ENCODE data around the gene PCSK6. TPM values are rescaled to one million over a fixed set of nuclear protein-coding genes. Genes with fewer than 3 reads are reported as not detected.

Gene PCSK6
- total and polyA plus RNA-seq, 2 of the 8 experiments (the other 6 are each of a cell fraction or from before 2014, with no cell fraction given), result 1.9 to 4.0 TPM

GRCh38 chr15:101429191-101429590 lies 60.3 kb downstream of the PCSK6 start:
- no peak overlapping the region for H3K4me3 ChIP-seq (ENCODE audit: extremely low read depth in 1 of 4, insufficient read depth in 2 of 4, low read depth in 3 of 4, low read length in 4 of 4)
- no peak overlapping the region for H4K8ac ChIP-seq (ENCODE audit: extremely low read depth, insufficient read depth, low read length)
- no peak overlapping the region for H2AK5ac ChIP-seq (ENCODE audit: low read depth, low read length)
- no peak overlapping the region for H3K23ac ChIP-seq (ENCODE audit: insufficient read length)
- no peak overlapping the region; a peak in 1 of 7 replicates for H3K9ac ChIP-seq (replicated peaks in 1 of 4; ENCODE audit: extremely low read depth in 1 of 4, low read depth in 3 of 4, low read length in 3 of 4)
- no peak overlapping the region for H2AFZ ChIP-seq (ENCODE audit: low read length)
- H3K14ac ChIP-seq (ENCODE audit: insufficient read length), result no peak overlapping the region
- no peak overlapping the region for H2BK5ac ChIP-seq (ENCODE audit: low read depth, low read length)
- POLR2A ChIA-PET (ENCODE audit: partially characterized antibody), result interaction anchor here (1.6 kb wide), 1 partner anchor 61 kb away, joined by 3 read pairs; no protein-coding TSS in a partner anchor
- H2BK20ac ChIP-seq (ENCODE audit: low read length), result no peak overlapping the region
- DNase-seq (ENCODE audit: low read depth in 1 of 2, low spot score in 2 of 2) (no peak), FAIRE-seq (no peak)
- H2BK120ac ChIP-seq (replicated peaks; ENCODE audit: low read depth, low read length), result no peak overlapping the region
- CTCF ChIA-PET (ENCODE audit: partially characterized antibody), result interaction anchor here (0.7 to 2.1 kb wide), 5 partner anchors 8 to 212 kb away, joined by 3 to 9 read pairs (median 3); no protein-coding TSS in a partner anchor
- H4K91ac ChIP-seq (replicated peaks; ENCODE audit: insufficient read length, low read length), result no peak overlapping the region
- H3K4me2 ChIP-seq (ENCODE audit: insufficient read depth in 1 of 2, low read depth in 2 of 2, low read length in 2 of 2), result no peak overlapping the region
- no peaks in the 10 kb centered on the region for H3K79me2 ChIP-seq (ENCODE audit: control insufficient read depth in 1 of 2, insufficient read depth in 2 of 2, low read length in 2 of 2)
- H4K20me1 ChIP-seq (replicated peaks in 1 of 2; ENCODE audit: control insufficient read depth in 1 of 2, insufficient read depth in 2 of 2, low read length in 2 of 2), result peaks cover 2% of the 10 kb centered on the region in 2 experiments
- H3K56ac ChIP-seq (replicated peaks; ENCODE audit: insufficient read length, low read depth, low read length), result no peak overlapping the region
- H3K27ac ChIP-seq (ENCODE audit: low read depth, low read length), result no peak overlapping the region
- no peaks in the 10 kb centered on the region for H3K36me3 ChIP-seq (ENCODE audit: control insufficient read depth in 2 of 4, insufficient read depth in 4 of 4, low read length in 3 of 4)
- no peaks in the 10 kb centered on the region for H3K79me1 ChIP-seq (ENCODE audit: low read depth, low read length)
- H3K18ac ChIP-seq (ENCODE audit: extremely low read depth, low read length), result no peak overlapping the region
- no peak overlapping the region for H3K4ac ChIP-seq (replicated peaks; ENCODE audit: insufficient read length, low read depth, low read length)
- no peak overlapping the region for H2BK12ac ChIP-seq (ENCODE audit: low read depth, low read length)
- no peaks in the 10 kb centered on the region for H3K9me3 ChIP-seq (ENCODE audit: insufficient read depth in 2 of 2, low read depth in 1 of 2, low read length in 1 of 2)
- H3K4me1 ChIP-seq (replicated peaks in 1 of 4; ENCODE audit: control insufficient read depth in 3 of 4, insufficient read depth in 4 of 4, low read length in 3 of 4), result peaks cover 0 to 17% (median 9%) of the 10 kb centered on the region in 4 experiments; a peak in 4 of 7 replicates
- WGBS, 2 experiments (ENCODE audit: extremely low coverage in 1 of 2, insufficient coverage in 1 of 2, insufficient read length in 1 of 2, insufficient replicate concordance in 2 of 2, low coverage in 1 of 2, low lambda C conversion rate in 2 of 2, missing lambda C conversion rate in 1 of 2), result 89% methylated on average over 8 of the region's 8 CpGs; no CpG with 5 or more reads in 1 of the 2 experiments
- no peaks in the 10 kb centered on the region for H3K23me2 ChIP-seq (ENCODE audit: low read depth, low read length)
- peaks cover 6 to 29% (median 24%) of the 10 kb centered on the region in 4 experiments; a peak in 4 of 7 replicates for H3K27me3 ChIP-seq (replicated peaks in 1 of 4; ENCODE audit: control insufficient read depth in 3 of 4, extremely low read depth in 1 of 4, insufficient read depth in 3 of 4, low read length in 3 of 4)
- H2BK15ac ChIP-seq (ENCODE audit: low read length), result no peak overlapping the region
- H4K5ac ChIP-seq (ENCODE audit: insufficient read length, low read depth, low read length), result no peak overlapping the region
- no peak for TF ChIP-seq TBP (IDR thresholded peaks at IDR 0.05; ENCODE audit: low read depth, low read length)

Data from H1 (cell line).